ENCODE measurements around the gene KIF20B. TPM values are rescaled to one million over a fixed set of nuclear protein-coding genes. Genes with fewer than 3 reads are reported as not detected.

The KIF20B gene
- total RNA-seq, 2 donors from 2014 or later: 13.6 to 32.0 TPM

- DNase-seq: no peak
- no peaks in the 10 kb centered on the region for H3K36me3 ChIP-seq
- TF ChIP-seq, protein P1, sequence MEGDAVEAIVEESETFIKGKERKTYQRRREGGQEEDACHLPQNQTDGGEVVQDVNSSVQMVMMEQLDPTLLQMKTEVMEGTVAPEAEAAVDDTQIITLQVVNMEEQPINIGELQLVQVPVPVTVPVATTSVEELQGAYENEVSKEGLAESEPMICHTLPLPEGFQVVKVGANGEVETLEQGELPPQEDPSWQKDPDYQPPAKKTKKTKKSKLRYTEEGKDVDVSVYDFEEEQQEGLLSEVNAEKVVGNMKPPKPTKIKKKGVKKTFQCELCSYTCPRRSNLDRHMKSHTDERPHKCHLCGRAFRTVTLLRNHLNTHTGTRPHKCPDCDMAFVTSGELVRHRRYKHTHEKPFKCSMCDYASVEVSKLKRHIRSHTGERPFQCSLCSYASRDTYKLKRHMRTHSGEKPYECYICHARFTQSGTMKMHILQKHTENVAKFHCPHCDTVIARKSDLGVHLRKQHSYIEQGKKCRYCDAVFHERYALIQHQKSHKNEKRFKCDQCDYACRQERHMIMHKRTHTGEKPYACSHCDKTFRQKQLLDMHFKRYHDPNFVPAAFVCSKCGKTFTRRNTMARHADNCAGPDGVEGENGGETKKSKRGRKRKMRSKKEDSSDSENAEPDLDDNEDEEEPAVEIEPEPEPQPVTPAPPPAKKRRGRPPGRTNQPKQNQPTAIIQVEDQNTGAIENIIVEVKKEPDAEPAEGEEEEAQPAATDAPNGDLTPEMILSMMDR (IDR thresholded peaks at IDR 0.05): no peak
- H3K4me1 ChIP-seq: no peaks in the 10 kb centered on the region
- H3K9me3 ChIP-seq: no peaks in the 10 kb centered on the region
- no peak overlapping the region for H3K4me3 ChIP-seq
- no peak overlapping the region for H3K9ac ChIP-seq (ENCODE audit: low read depth in 2 of 2, low read length in 2 of 2)
- H3K27ac ChIP-seq: no peak overlapping the region
- no peaks in the 10 kb centered on the region for H3K27me3 ChIP-seq
- intact Hi-C loops (cut with DNase I): loop anchor here (5.0 kb wide), 1 partner anchor 57 kb away; no protein-coding TSS in a partner anchor
These were observed 1.8 kb upstream of the KIF20B start for GRCh38 chr10:89699581-89700064.

- Histone ChIP-seq H3K4me3 (peak overlapping the region; percentile 63), H3K36me3 (no peaks in the 10 kb centered on the region), H3K9ac (ENCODE audit: low read depth in 2 of 2, low read length in 2 of 2) (peak overlapping the region; percentile 69 to 74), H3K9me3 (no peaks in the 10 kb centered on the region), H3K4me1 (no peaks in the 10 kb centered on the region), H3K27me3 (no peaks in the 10 kb centered on the region), H3K27ac (peak overlapping the region; percentile 75)
- TF ChIP-seq, protein P1 (IDR thresholded peaks at IDR 0.05): no peak
- no peak for DNase-seq
- intact Hi-C loops (cut with DNase I): loop anchor here (5.0 kb wide), 1 partner anchor 59 kb away; no protein-coding TSS in a partner anchor
These were observed 508 bp upstream of the KIF20B start for GRCh38 chr10:89700923-89701241.

DNA sequence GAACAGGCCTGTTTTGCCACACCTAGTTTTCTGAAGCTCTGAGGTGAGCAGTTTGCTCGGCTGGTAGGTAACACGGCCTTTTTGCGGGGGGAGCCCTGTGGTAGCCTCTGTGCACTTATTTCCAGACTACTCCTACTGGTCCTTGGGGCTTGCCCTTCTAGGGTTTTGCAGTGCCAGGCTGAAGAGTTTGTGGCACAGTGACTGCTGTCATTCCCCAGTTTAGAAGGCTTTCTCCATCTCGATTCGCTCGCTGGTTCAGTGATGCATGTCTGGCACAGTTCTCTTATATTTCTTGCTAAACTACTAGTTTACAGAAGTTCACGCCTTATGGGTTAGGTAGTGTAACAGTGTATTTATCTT lies 711 bp downstream of the KIF20B start:
- H3K9ac ChIP-seq (ENCODE audit: low read depth in 2 of 2, low read length in 2 of 2): peak overlapping the region in 1 of 2 donors; percentile 84
- intact Hi-C loops (cut with DNase I): loop anchor here (5.0 kb wide), 1 partner anchor 60 kb away; no protein-coding TSS in a partner anchor
- peak; percentile 25 for DNase-seq
- H3K4me1 ChIP-seq: no peaks in the 10 kb centered on the region
- TF ChIP-seq, protein P1 (IDR thresholded peaks at IDR 0.05): no peak
- no peaks in the 10 kb centered on the region for H3K9me3 ChIP-seq
- no peak overlapping the region for H3K27ac ChIP-seq
- no peaks in the 10 kb centered on the region for H3K36me3 ChIP-seq
- H3K27me3 ChIP-seq: no peaks in the 10 kb centered on the region
- peak overlapping the region; percentile 63 for H3K4me3 ChIP-seq

DNA sequence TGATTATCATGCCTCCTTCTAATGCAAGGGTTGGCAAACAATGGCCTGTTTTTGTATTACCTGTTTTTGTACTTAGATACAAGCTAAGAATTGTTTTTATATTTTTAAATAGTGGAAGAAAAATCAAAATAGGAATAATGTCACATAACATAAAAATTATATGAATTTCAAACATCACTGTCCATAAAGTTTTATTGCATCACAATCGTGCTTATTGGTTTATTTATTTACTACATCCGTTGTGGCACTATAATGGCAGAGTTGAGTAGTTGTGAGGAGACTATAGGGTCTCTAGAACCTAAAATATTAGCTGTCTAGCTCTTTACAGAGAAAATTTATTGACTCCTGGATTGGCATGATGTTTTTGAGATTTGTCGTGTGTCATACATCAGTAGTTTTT lies 4.1 kb downstream of the KIF20B start:
- Histone ChIP-seq H3K9me3 (no peaks in the 10 kb centered on the region), H3K27me3 (no peaks in the 10 kb centered on the region), H3K27ac (no peak overlapping the region), H3K4me3 (no peak overlapping the region), H3K36me3 (no peaks in the 10 kb centered on the region), H3K9ac (ENCODE audit: low read depth in 2 of 2, low read length in 2 of 2) (no peak overlapping the region), H3K4me1 (no peaks in the 10 kb centered on the region)
- intact Hi-C loops (cut with DNase I): no loop called here
- TF ChIP-seq, protein P1 (IDR thresholded peaks at IDR 0.05): no peak
- no peak for DNase-seq

DNA sequence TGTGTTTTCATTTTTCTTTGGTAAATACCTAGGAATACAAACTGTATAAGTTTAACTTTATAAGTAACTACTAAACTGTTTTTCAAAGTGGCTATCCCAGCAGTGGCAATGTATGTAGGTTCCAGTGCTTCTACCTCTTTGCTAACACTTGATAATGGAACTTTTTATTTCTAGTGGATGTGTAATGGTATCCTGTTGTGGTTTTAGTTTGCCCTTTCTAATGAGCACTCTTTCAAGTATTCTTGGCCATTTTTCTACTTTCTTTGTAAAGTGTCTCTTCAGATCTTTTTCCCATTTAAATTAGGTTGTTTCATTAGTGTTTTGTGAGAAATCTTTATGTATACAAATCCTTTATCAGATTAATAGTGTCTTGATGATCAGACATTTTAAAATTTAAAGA lies 4.6 kb downstream of the KIF20B start:
- intact Hi-C loops (cut with DNase I): no loop called here
- TF ChIP-seq, protein P1 (IDR thresholded peaks at IDR 0.05): no peak

More for the DNA sequence above, 4.6 kb downstream of the KIF20B start:
- Histone ChIP-seq H3K27ac (no peak overlapping the region), H3K4me3 (no peak overlapping the region), H3K9me3 (no peaks in the 10 kb centered on the region), H3K4me1 (no peaks in the 10 kb centered on the region), H3K36me3 (no peaks in the 10 kb centered on the region), H3K9ac (ENCODE audit: low read depth in 2 of 2, low read length in 2 of 2) (no peak overlapping the region), H3K27me3 (no peaks in the 10 kb centered on the region)
- no peak for DNase-seq
